Activated T-helper 1 cell treated with anti-CD3 and anti-CD28 coated beads, Interleukin-12 subunit alpha, Interleukin-12 subunit beta, Interleukin-2, Interleukin-4 antibody, amounts not matched to agents 30 ng/mL and 10 ng/mL and 1 ng/mL, durations not matched to agents 14 hours and 24 hours and 36 hours (primary cell): ENCODE data around the gene RABEP2. TPM values are rescaled to one million over a fixed set of nuclear protein-coding genes. Genes with fewer than 3 reads are reported as not detected.

Source experiments
- DNase-seq: peaks from one replicate; pipeline ENCODE4 v3.0.0; 2021; ENCODE audit warnings: low spot score
- H3K27ac Mint-ChIP-seq: one replicate; pipeline ENCODE4 v1.8.0; 2021; ENCODE audit warnings: mild to moderate bottlenecking, mixed read lengths
- H3K27me3 Mint-ChIP-seq: one replicate; pipeline ENCODE4 v1.8.0; 2022; ENCODE audit warnings: mild to moderate bottlenecking, moderate library complexity, mixed read lengths; ENCODE audit not compliant: insufficient read depth
- H3K36me3 Mint-ChIP-seq: one replicate; pipeline ENCODE4 v1.8.0; 2021; ENCODE audit warnings: low read depth, mixed read lengths
- H3K4me1 Mint-ChIP-seq: one replicate; pipeline ENCODE4 v1.8.0; 2021; ENCODE audit warnings: low read depth, mixed read lengths
- H3K4me3 Mint-ChIP-seq: one replicate; pipeline ENCODE4 v1.8.0; 2021; ENCODE audit warnings: mild to moderate bottlenecking, moderate library complexity, mixed read lengths
- H3K9me3 Mint-ChIP-seq: one replicate; pipeline ENCODE4 v1.8.0; 2021; ENCODE audit warnings: mixed read lengths
- intact Hi-C: fragments of 100-400 bp; cut with micrococcal nuclease; formaldehyde crosslinking; loops from one replicate; pipeline ENCODE4 v1.15.1; 2024
- total RNA-seq: library from RNA; stranded (reverse); gene quantifications from 2 replicates; pipeline ENCODE4 v1.2.3, GENCODE V29; 2022

The RABEP2 gene
- total RNA-seq, 1 donor from 2014 or later = 18.3 TPM

DNA sequence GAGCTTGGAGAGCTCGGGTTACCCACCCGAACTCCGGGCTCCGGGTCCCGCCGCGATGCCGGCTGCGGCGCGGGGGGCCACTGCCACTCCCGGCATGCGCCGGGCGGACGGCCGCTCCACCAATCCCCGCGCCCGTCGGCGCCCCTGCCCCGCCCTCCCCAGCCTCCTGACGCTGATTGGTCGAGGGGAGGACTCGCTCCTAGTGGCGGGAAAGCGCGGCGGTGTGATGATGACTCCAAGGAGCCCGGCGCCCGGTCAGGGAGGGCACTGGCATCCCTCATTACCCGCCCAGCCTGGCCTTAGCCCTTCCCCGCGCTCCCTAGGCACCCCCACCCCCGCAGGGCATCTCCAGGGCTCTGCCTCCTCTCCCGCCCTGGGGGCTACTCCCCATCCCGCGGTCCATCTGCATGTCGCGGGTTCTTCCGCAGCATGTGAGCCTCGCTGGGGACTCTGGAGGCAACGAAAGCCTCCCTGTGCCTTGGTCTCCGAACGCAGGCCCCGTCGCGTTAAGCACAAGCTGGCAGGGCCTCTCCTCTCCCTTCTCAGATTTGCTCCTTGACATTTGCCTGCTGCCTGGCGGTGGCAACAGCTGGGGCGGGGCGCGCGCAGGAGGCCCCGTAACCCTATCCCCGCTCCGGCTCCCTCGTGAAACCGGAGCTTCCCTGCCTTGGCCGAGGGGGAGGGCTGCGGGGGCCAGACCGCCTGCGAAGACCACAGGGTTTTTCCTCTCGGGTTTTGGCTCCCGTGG is 45.0 kb downstream of the RABEP2 start:
- peak overlapping the region; percentile 91 for H3K4me3 Mint-ChIP-seq
- intact Hi-C loops = loop anchor here (1.0 kb wide), 4 partner anchors 17 to 56 kb away; partner anchors contain the start of genes RABEP2, SH2B1 and TUFM
- H3K36me3 Mint-ChIP-seq = peaks cover 1% of the 10 kb centered on the region

DNA sequence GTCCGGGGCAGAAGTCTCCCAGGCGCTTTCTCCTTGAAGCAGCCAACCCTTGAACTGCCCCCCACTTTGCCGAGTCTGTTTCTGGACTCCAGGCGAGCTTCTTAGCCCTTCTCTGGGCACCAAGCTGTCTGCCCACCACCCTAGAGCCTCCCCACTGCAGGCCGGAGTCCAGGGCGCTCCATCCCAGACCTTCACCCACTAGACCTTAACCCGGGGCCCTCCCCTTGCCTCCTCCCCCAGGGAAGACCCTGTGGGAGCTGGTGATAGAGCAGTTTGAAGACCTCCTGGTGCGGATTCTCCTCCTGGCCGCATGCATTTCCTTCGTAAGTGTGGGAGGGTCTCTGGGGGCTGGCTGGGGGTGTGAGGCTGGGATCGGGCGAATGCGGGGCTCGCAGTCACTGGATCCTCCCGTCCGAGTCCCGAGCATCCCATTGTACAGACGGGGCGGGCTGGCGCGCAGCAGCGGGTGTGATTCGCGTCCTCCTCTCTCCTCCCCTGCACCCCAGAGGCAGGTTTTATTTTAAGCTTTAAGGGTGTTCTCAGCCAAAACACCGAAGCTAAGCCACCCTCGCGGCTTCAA is 45.7 kb downstream of the RABEP2 start:
- peak overlapping the region; percentile 91 for H3K4me3 Mint-ChIP-seq
- H3K27me3 Mint-ChIP-seq = peaks cover 2% of the 10 kb centered on the region
- H3K27ac Mint-ChIP-seq = peak overlapping the region; percentile 67
- no peaks in the 10 kb centered on the region for H3K9me3 Mint-ChIP-seq
- peaks cover 2% of the 10 kb centered on the region for H3K36me3 Mint-ChIP-seq
- no peak for DNase-seq
- peaks cover 18% of the 10 kb centered on the region for H3K4me1 Mint-ChIP-seq
- intact Hi-C loops = loop anchor here (1.0 kb wide), 2 partner anchors 46 to 57 kb away; partner anchors contain the start of gene RABEP2

More for the DNA sequence above, 45.0 kb downstream of the RABEP2 start:
- Mint-ChIP-seq H3K4me1 (peaks cover 18% of the 10 kb centered on the region), H3K27ac (peak overlapping the region; percentile 70), H3K9me3 (no peaks in the 10 kb centered on the region), H3K27me3 (peaks cover 2% of the 10 kb centered on the region)
- DNase-seq = peak; percentile 80

DNA sequence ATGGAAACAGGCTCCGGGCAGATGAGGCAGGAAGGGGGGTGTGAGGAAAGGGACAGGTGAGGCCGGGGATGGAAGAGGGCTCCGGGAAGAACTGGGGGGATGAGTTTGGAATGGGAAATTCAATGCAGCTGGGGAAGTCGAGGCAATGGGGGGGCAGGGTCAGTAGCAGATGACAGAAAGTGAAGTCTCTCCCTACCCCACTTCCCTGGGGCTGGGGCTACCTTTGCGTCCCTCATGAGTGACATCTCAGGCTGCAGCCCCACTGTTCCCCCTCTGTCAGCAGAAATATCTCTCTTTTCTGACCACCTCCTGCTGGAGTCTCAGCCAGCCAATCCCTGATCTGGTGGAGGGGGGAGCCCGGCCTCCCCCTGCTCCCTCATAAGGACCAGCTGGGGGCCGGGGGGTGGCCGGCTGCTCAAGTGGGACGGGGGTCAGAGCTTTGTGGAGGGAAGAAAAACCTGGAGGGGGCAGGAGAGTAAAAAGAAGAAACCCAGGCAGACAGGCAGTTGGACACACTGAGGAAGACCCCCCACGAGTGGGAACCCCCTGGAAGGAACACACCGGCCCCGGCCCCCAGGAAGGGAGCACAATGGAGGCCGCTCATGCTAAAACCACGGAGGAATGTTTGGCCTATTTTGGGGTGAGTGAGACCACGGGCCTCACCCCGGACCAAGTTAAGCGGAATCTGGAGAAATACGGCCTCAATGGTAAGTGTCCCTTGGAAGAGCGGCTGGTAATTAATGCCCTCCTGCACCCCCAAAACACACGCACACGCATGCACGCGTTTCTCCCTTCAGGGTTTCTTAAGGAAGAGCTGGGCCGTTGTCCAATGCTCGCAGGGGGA is 46.7 kb downstream of the RABEP2 start, which contains the start of gene ATP2A1:
Gene ATP2A1, plus strand, starts transcription at position 406 of the 844 bp plus-strand sequence. Its CDS starts 184 bp downstream, at position 590.
- Mint-ChIP-seq H3K36me3 (peaks cover 4% of the 10 kb centered on the region), H3K27me3 (peaks cover 2% of the 10 kb centered on the region), H3K9me3 (no peaks in the 10 kb centered on the region), H3K4me3 (peak within 1 kb of the TSS; percentile 91), H3K27ac (peak within 1 kb of the TSS; percentile 67), H3K4me1 (peaks cover 18% of the 10 kb centered on the region)
- no peak for DNase-seq
- intact Hi-C loops = no loop called here

DNA sequence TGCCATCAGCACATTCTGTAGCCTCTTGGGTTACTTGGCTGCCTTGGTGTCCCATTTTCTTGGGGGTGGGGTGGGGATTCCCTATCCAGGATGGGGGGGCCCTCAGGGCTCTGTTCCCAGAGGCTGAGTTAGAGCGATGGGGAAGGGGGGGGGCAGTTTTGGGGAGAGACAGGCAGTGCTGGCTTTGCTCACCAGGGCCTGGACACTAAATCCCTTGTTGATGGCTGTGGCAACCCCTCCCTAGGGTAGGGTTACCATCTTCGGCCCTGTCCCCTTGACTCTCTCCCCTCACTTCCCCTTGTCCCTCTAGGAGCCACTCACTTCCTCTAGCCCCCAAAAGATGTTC is 47.4 kb downstream of the RABEP2 start:
- DNase-seq = no peak
- intact Hi-C loops = no loop called here
- peak overlapping the region; percentile 46 for H3K4me3 Mint-ChIP-seq
- peaks cover 4% of the 10 kb centered on the region for H3K36me3 Mint-ChIP-seq
- peaks cover 2% of the 10 kb centered on the region for H3K27me3 Mint-ChIP-seq
- no peak overlapping the region for H3K27ac Mint-ChIP-seq
- H3K4me1 Mint-ChIP-seq = peaks cover 18% of the 10 kb centered on the region
- H3K9me3 Mint-ChIP-seq = no peaks in the 10 kb centered on the region

GRCh38 chr16:28876973-28877654 is 47.9 kb downstream of the RABEP2 start:
- no peak for DNase-seq

DNA sequence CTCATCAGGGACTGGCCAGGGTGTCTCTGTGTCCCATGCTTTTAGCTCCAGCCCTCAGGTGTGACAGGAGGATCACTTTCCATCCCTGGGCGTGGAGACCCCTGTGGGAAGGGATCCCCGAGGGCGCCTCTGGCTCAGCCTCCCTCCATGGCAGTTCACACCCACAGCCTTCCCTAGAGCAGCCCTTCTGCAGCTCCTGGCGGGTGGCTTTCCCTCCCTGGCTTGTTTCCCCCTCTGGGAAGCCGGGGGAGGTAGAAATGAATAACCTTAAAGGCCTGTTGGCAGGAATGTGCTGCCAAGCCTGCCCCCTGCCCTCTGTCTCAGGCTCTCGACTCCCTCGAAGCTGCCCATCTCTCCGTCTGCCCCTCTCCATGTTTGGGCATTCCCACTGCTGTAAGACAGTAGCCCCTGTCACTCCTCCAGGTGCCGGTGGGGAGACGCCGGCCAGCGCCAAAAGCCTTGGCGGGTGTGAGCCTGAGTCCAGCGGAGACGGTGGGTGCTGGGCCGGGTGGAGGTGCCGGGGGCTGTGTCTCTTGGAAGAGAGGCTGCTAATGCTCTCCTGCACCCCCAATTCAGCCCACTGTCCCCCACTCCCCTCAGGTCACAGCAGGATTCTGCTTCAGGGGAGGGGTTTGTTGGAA is 48.9 kb downstream of the RABEP2 start:
- Mint-ChIP-seq H3K4me1 (peaks cover 17% of the 10 kb centered on the region), H3K9me3 (no peaks in the 10 kb centered on the region), H3K36me3 (peaks cover 4% of the 10 kb centered on the region), H3K27me3 (peaks cover under 1% of the 10 kb centered on the region), H3K27ac (no peak overlapping the region), H3K4me3 (no peak overlapping the region)
- no peak for DNase-seq
- intact Hi-C loops = no loop called here

More at GRCh38 chr16:28876973-28877654, 47.9 kb downstream of the RABEP2 start:
- intact Hi-C loops = no loop called here
- Mint-ChIP-seq H3K9me3 (no peaks in the 10 kb centered on the region), H3K27ac (no peak overlapping the region), H3K4me1 (peaks cover 18% of the 10 kb centered on the region), H3K4me3 (no peak overlapping the region), H3K27me3 (peaks cover 2% of the 10 kb centered on the region), H3K36me3 (peaks cover 4% of the 10 kb centered on the region)

- intact Hi-C loops = no loop called here
- peaks cover 4% of the 10 kb centered on the region for H3K36me3 Mint-ChIP-seq
- DNase-seq = no peak
- no peaks in the 10 kb centered on the region for H3K27me3 Mint-ChIP-seq
- H3K27ac Mint-ChIP-seq = no peak overlapping the region
- H3K4me3 Mint-ChIP-seq = no peak overlapping the region
- no peaks in the 10 kb centered on the region for H3K9me3 Mint-ChIP-seq
- H3K4me1 Mint-ChIP-seq = peaks cover 10% of the 10 kb centered on the region
These were observed 49.7 kb downstream of the RABEP2 start for GRCh38 chr16:28875134-28876018.

DNA sequence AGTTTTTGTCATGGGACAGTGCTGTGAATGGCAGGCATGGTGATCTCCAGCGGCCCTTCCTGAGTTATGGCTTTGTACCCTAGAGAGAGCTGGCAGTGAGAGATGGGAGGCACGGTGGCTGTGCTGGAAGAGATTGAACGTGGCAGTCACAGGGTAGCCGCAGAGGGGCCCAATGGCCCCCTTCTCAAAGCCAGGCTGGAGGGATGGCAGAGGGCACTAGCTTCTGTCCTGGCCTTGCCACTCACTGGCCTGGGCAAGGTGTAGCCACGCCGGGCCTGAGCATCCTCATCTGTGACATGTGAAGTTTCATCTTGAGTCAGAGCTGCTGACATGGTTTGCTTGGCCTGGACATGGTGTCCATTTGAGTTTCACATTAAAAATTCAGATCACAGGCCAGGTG is 50.6 kb downstream of the RABEP2 start:
- intact Hi-C loops = no loop called here
- Mint-ChIP-seq H3K4me1 (peaks cover 10% of the 10 kb centered on the region), H3K36me3 (peaks cover 11% of the 10 kb centered on the region), H3K27me3 (no peaks in the 10 kb centered on the region), H3K27ac (no peak overlapping the region), H3K9me3 (no peaks in the 10 kb centered on the region), H3K4me3 (no peak overlapping the region)
- no peak for DNase-seq

DNA sequence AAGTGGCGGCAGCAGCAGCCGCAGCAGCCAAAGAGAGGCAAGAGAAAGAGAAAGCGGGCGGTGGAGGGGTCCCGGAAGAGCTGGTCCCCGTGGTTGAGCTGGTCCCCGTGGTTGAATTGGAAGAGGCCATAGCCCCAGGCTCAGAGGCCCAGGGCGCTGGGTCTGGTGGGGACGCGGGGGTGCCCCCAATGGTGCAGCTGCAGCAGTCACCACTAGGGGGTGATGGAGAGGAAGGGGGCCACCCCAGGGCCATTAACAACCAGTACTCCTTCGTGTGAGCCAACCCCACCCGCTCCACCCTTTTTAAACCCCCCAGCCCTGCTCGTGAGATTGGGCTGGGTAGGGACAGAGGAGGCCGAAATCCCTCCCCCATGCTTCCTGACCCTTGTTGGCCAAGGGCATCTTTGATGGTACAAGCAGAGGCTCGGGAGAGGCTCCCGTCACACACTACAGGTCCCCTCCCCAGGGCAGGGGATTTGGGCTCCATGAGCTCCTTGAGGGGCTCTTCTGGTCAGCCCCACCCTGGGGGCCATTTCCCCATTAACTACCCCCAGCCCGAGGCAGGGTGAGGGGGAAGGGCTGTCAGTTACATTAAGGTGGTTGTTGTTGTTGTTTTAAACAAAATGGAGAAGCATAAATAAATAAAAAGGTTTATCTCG is 51.4 kb downstream of the RABEP2 start:
- no peak overlapping the region for H3K27ac Mint-ChIP-seq
- no peak overlapping the region for H3K4me3 Mint-ChIP-seq
- H3K9me3 Mint-ChIP-seq = no peaks in the 10 kb centered on the region
- H3K4me1 Mint-ChIP-seq = peaks cover 2% of the 10 kb centered on the region
- H3K36me3 Mint-ChIP-seq = peaks cover 11% of the 10 kb centered on the region
- H3K27me3 Mint-ChIP-seq = no peaks in the 10 kb centered on the region
- intact Hi-C loops = loop anchor here (1.0 kb wide), 1 partner anchor 72 kb away; no protein-coding TSS in a partner anchor
- peak; percentile 39 for DNase-seq

- intact Hi-C loops = loop anchor here (1.0 kb wide), 1 partner anchor 72 kb away; no protein-coding TSS in a partner anchor
- H3K27me3 Mint-ChIP-seq = no peaks in the 10 kb centered on the region
- H3K27ac Mint-ChIP-seq = no peak overlapping the region
- no peaks in the 10 kb centered on the region for H3K9me3 Mint-ChIP-seq
- H3K4me3 Mint-ChIP-seq = no peak overlapping the region
- no peaks in the 10 kb centered on the region for H3K4me1 Mint-ChIP-seq
- H3K36me3 Mint-ChIP-seq = peaks cover 11% of the 10 kb centered on the region
- no peak for DNase-seq
These were observed 52.1 kb downstream of the RABEP2 start for GRCh38 chr16:28872952-28873351.

DNA sequence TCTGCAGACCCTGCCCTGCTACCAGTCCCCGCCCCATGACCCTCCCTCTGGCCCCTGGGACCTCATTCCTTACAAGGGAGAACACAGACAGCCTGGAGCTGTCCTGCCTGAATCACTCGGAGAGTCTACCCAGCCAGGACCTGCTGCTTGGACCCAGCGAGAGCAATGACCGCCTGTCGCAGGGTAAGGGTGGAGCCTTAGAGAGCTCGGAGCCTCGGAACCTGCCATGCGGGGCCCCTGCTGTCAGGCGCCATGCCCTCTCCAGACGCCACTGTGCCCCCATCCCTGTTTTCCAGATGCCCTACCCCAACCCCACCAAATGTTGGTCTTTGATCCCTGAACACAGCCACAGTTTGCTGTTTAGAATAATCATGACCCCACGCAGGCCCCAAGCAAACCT is 55.8 kb downstream of the RABEP2 start:
- DNase-seq = no peak
- no peaks in the 10 kb centered on the region for H3K27me3 Mint-ChIP-seq
- no peak overlapping the region for H3K4me3 Mint-ChIP-seq
- H3K27ac Mint-ChIP-seq = no peak overlapping the region
- H3K36me3 Mint-ChIP-seq = peaks cover 14% of the 10 kb centered on the region
- H3K9me3 Mint-ChIP-seq = no peaks in the 10 kb centered on the region
- H3K4me1 Mint-ChIP-seq = peaks cover 13% of the 10 kb centered on the region
- intact Hi-C loops = no loop called here
